ENCODE data around the gene PRG3. TPM values are rescaled to one million over a fixed set of nuclear protein-coding genes. Genes with fewer than 3 reads are reported as not detected.

Gene PRG3
- total and polyA plus RNA-seq, 2 of the 13 experiments (the other 11 are each of a cell fraction or from before 2014, with no cell fraction given), result not detected

GRCh38 chr11:57386178-57386940 is 5.4 kb upstream of the PRG3 start:
- BruUV-seq (replicated peaks), result no TSS peak
- Histone ChIP-seq H3K79me2 (ENCODE audit: insufficient read depth, low read length) (no peaks in the 10 kb centered on the region), H3K4me1 (ENCODE audit: insufficient read depth, low read length) (no peaks in the 10 kb centered on the region), H3K36me3 (replicated peaks in 1 of 2; ENCODE audit: control insufficient read depth in 1 of 2, insufficient read depth in 2 of 2, low read length in 2 of 2) (no peaks in the 10 kb centered on the region), H3K4me2 (ENCODE audit: low read depth, low read length) (no peak overlapping the region), H3K9me3 (ENCODE audit: low read length) (no peaks in the 10 kb centered on the region), H3K27ac (ENCODE audit: extremely low read length, insufficient read depth, low read length) (no peak overlapping the region), H3K4me3 (replicated peaks in 1 of 3; ENCODE audit: insufficient read depth in 1 of 3, low read depth in 2 of 3, low read length in 3 of 3) (no peak overlapping the region), H3K27me3 (ENCODE audit: control insufficient read depth in 1 of 2, insufficient read depth in 2 of 2, low read length in 2 of 2) (no peaks in the 10 kb centered on the region; a peak in 2 of 5 replicates), H3K9ac (ENCODE audit: insufficient read depth, low read depth, low read length) (no peak overlapping the region), H2AFZ (ENCODE audit: low read length) (no peak overlapping the region), H4K20me1 (ENCODE audit: insufficient read depth, low read length) (no peaks in the 10 kb centered on the region)
- FAIRE-seq, result no peak
- intact Hi-C loops (cut with micrococcal nuclease; ENCODE audit: unreplicated experiment) (no loop called here), in situ Hi-C loops (cut with HindIII; ENCODE audit: extremely low pct_ligation_motif_present, low pct_unique_long_range_greater_than_20kb) (loop anchor here (10.0 kb wide), 1 partner anchor 58 kb away; no protein-coding TSS in a partner anchor)
- no peak for ATAC-seq
- TF ChIP-seq ZNF207 (IDR thresholded peaks at IDR 0.05; ENCODE audit: borderline replicate concordance) (no peak), ZNF468 (CRISPR knock-in tag; IDR thresholded peaks at IDR 0.05) (no peak), CBX2 (IDR thresholded peaks at IDR 0.05; ENCODE audit: low read depth, low read length) (no peak), CBX2 (CRISPR knock-in tag; IDR thresholded peaks at IDR 0.05; ENCODE audit: low read depth) (no peak), BCL6 (CRISPR knock-in tag; IDR thresholded peaks at IDR 0.05) (no peak), ZSCAN25 (CRISPR knock-in tag; IDR thresholded peaks at IDR 0.05) (no peak), ZNF510 (CRISPR knock-in tag; IDR thresholded peaks at IDR 0.05; ENCODE audit: low read depth) (no peak), ZNF232 (CRISPR knock-in tag; IDR thresholded peaks at IDR 0.05; ENCODE audit: borderline replicate concordance) (no peak), ZNF670 (CRISPR knock-in tag; IDR thresholded peaks at IDR 0.05; ENCODE audit: borderline replicate concordance) (no peak), ZNF841 (CRISPR knock-in tag; IDR thresholded peaks at IDR 0.05; ENCODE audit: borderline replicate concordance) (no peak), KDM6A (CRISPR knock-in tag; IDR thresholded peaks at IDR 0.05; ENCODE audit: low read depth) (no peak), HMG20A (CRISPR knock-in tag; IDR thresholded peaks at IDR 0.05; ENCODE audit: borderline replicate concordance) (no peak), ZNF10 (CRISPR knock-in tag; IDR thresholded peaks at IDR 0.05; ENCODE audit: borderline replicate concordance, low read depth) (no peak), ZBTB14 (CRISPR knock-in tag; IDR thresholded peaks at IDR 0.05) (no peak), GPBP1L1 (CRISPR knock-in tag; IDR thresholded peaks at IDR 0.05) (no peak), ZNF18 (CRISPR knock-in tag; IDR thresholded peaks at IDR 0.05; ENCODE audit: insufficient replicate concordance) (no peak), ZNF703 (CRISPR knock-in tag; IDR thresholded peaks at IDR 0.05; ENCODE audit: borderline replicate concordance) (no peak), ZC3H13 (CRISPR knock-in tag; IDR thresholded peaks at IDR 0.05) (no peak)
- 46% methylated on average over 5 of the region's 5 CpGs for WGBS (ENCODE audit: low lambda C conversion rate)
- CTCF ChIA-PET (ENCODE audit: low intra/inter-chr PET ratio, low total read pairs), result no interaction called here
- POLR2A ChIA-PET, result no interaction called here
- DNase-seq (ENCODE audit: low spot score), result no peak

All from HepG2 (cell line).